Osteocyte (in vitro differentiated cells): ENCODE measurements around the gene NGLY1. TPM values are rescaled to one million over a fixed set of nuclear protein-coding genes. Genes with fewer than 3 reads are reported as not detected.

Experiments
- DNase-seq: peaks from one replicate; pipeline ENCODE4 v3.0.0; 2021; ENCODE audit warnings: mixed read lengths; ENCODE audit not compliant: unreplicated experiment; ENCODE audit errors: extremely low spot score
- H3K27ac Mint-ChIP-seq: one replicate; pipeline ENCODE4 v1.8.0; 2021; ENCODE audit warnings: mild to moderate bottlenecking, mixed read lengths; ENCODE audit not compliant: unreplicated experiment
- H3K27me3 Mint-ChIP-seq: one replicate; pipeline ENCODE4 v1.8.0; 2021; ENCODE audit warnings: mixed read lengths; ENCODE audit not compliant: unreplicated experiment
- H3K36me3 Mint-ChIP-seq: one replicate; pipeline ENCODE4 v1.8.0; 2021; ENCODE audit warnings: mixed read lengths; ENCODE audit not compliant: unreplicated experiment
- H3K4me1 Mint-ChIP-seq: one replicate; pipeline ENCODE4 v1.8.0; 2021; ENCODE audit warnings: mixed read lengths; ENCODE audit not compliant: unreplicated experiment
- H3K4me3 Mint-ChIP-seq: one replicate; pipeline ENCODE4 v1.8.0; 2021; ENCODE audit warnings: mild to moderate bottlenecking, moderate library complexity, mixed read lengths; ENCODE audit not compliant: unreplicated experiment
- H3K9me3 Mint-ChIP-seq: one replicate; pipeline ENCODE4 v1.8.0; 2021; ENCODE audit warnings: mixed read lengths; ENCODE audit not compliant: unreplicated experiment
- total RNA-seq: library from RNA; stranded (reverse); gene quantifications from 2 replicates; pipeline ENCODE4 v1.2.1, GENCODE V29; 2021
- TF ChIP-seq, protein P1 (sequence below): fragments of 200-600 bp; sonication (generic); IDR thresholded peaks from 2 replicates; pipeline ENCODE4 v1.5.0; 2021; ENCODE audit warnings: antibody characterized with exemption, mild to moderate bottlenecking, moderate library complexity

Gene NGLY1
- total RNA-seq, 1 donor from 2014 or later: 29.6 TPM

GRCh38 chr3:25727316-25727715 is 55.9 kb downstream of the NGLY1 start:
- Mint-ChIP-seq H3K4me3 (no peak overlapping the region), H3K4me1 (no peaks in the 10 kb centered on the region), H3K27me3 (no peaks in the 10 kb centered on the region), H3K27ac (no peak overlapping the region), H3K9me3 (no peaks in the 10 kb centered on the region), H3K36me3 (peaks cover 26% of the 10 kb centered on the region)
- TF ChIP-seq, protein P1, sequence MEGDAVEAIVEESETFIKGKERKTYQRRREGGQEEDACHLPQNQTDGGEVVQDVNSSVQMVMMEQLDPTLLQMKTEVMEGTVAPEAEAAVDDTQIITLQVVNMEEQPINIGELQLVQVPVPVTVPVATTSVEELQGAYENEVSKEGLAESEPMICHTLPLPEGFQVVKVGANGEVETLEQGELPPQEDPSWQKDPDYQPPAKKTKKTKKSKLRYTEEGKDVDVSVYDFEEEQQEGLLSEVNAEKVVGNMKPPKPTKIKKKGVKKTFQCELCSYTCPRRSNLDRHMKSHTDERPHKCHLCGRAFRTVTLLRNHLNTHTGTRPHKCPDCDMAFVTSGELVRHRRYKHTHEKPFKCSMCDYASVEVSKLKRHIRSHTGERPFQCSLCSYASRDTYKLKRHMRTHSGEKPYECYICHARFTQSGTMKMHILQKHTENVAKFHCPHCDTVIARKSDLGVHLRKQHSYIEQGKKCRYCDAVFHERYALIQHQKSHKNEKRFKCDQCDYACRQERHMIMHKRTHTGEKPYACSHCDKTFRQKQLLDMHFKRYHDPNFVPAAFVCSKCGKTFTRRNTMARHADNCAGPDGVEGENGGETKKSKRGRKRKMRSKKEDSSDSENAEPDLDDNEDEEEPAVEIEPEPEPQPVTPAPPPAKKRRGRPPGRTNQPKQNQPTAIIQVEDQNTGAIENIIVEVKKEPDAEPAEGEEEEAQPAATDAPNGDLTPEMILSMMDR: no peak
- no peak for DNase-seq

DNA sequence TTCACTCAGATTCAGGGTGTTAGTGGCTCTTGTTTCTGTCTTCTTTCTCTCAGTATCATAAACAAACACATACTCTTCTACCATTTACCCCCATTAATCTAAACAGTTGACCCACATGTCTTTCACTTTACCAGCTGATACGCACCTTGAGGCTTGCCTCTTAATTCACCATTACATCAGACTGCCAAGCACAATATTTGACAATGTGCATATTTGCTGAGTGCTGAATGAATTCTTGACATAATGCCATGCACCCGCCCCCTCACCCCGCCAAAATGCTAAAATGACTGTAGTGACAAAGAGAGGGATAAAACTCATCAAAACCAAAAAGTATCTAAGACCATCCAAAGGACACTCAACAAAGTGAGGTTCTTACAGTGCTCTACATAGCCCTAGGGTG is 57.4 kb downstream of the NGLY1 start:
- Mint-ChIP-seq H3K27me3 (no peaks in the 10 kb centered on the region), H3K9me3 (no peaks in the 10 kb centered on the region), H3K36me3 (peaks cover 21% of the 10 kb centered on the region), H3K4me1 (no peaks in the 10 kb centered on the region), H3K4me3 (no peak overlapping the region), H3K27ac (no peak overlapping the region)
- DNase-seq: no peak
- TF ChIP-seq, protein P1: no peak

- Mint-ChIP-seq H3K4me1 (no peaks in the 10 kb centered on the region), H3K9me3 (no peaks in the 10 kb centered on the region), H3K27me3 (no peaks in the 10 kb centered on the region), H3K4me3 (no peak overlapping the region), H3K27ac (no peak overlapping the region), H3K36me3 (peaks cover 21% of the 10 kb centered on the region)
- TF ChIP-seq, protein P1: no peak
- no peak for DNase-seq
Observed at GRCh38 chr3:25724948-25725645, 58.1 kb downstream of the NGLY1 start.

- H3K9me3 Mint-ChIP-seq: no peaks in the 10 kb centered on the region
- TF ChIP-seq, protein P1: no peak
- no peak for DNase-seq
- no peaks in the 10 kb centered on the region for H3K27me3 Mint-ChIP-seq
- H3K4me1 Mint-ChIP-seq: no peaks in the 10 kb centered on the region
- H3K4me3 Mint-ChIP-seq: no peak overlapping the region
- peaks cover 16% of the 10 kb centered on the region for H3K36me3 Mint-ChIP-seq
- H3K27ac Mint-ChIP-seq: no peak overlapping the region
Observed at GRCh38 chr3:25723802-25724201, 59.4 kb downstream of the NGLY1 start.

DNA sequence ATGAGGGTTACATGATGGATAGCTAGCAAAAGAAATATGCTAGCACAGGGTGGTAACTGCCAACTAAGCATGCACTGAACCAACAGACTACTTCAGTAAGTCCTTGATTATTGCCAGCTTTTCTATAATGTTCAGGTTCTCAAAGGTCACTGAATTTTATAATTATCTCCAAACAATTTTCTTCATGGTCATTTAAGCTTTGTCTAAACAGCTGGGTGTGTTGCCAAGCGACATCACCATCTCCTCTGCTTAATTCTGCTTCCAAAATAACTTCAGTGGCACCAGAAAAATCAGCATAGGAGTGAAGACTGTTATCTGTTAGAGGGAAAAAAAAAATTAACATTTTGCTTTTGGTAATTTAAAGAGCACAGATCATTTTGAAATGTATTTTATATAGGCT is 63.9 kb downstream of the NGLY1 start:
- no peak for DNase-seq
- H3K9me3 Mint-ChIP-seq: peaks cover 10% of the 10 kb centered on the region
- peaks cover 9% of the 10 kb centered on the region for H3K36me3 Mint-ChIP-seq
- TF ChIP-seq, protein P1: no peak
- H3K4me3 Mint-ChIP-seq: no peak overlapping the region
- no peaks in the 10 kb centered on the region for H3K4me1 Mint-ChIP-seq
- H3K27me3 Mint-ChIP-seq: no peaks in the 10 kb centered on the region
- no peak overlapping the region for H3K27ac Mint-ChIP-seq
